Trophoblast cell (in vitro differentiated cells and primary cell): Measurements from ENCODE around the gene AGTPBP1.

Experiments used
- DNase-seq, 2 donors: peaks; one replicate each; pipeline ENCODE4 v3.0.0-alpha.2; 2016
- H2AFZ ChIP-seq: 2 replicates; pipeline ENCODE4 v1.6.1; 2013; ENCODE audit warnings: low read length, moderate library complexity, mild to moderate bottlenecking; ENCODE audit not compliant: insufficient read depth, poor library complexity
- H2AK5ac ChIP-seq: 2 replicates; pipeline ENCODE4 v1.6.1; 2013; ENCODE audit warnings: mild to moderate bottlenecking, low read length
- H2BK120ac ChIP-seq: 2 replicates; pipeline ENCODE4 v1.6.1; 2013; ENCODE audit warnings: low read length, mild to moderate bottlenecking, moderate library complexity; ENCODE audit not compliant: insufficient read depth, poor library complexity
- H2BK12ac ChIP-seq: 2 replicates; pipeline ENCODE4 v1.6.1; 2013; ENCODE audit warnings: mild to moderate bottlenecking, low read length, moderate library complexity
- H2BK5ac ChIP-seq: 2 replicates; pipeline ENCODE4 v1.6.1; 2013; ENCODE audit warnings: low read length, low read depth, moderate library complexity, mild to moderate bottlenecking; ENCODE audit not compliant: poor library complexity
- H3K14ac ChIP-seq: 2 replicates; pipeline ENCODE4 v1.6.1; 2013; ENCODE audit warnings: mild to moderate bottlenecking, low read length
- H3K18ac ChIP-seq: 2 replicates; pipeline ENCODE4 v1.6.1; 2013; ENCODE audit warnings: mild to moderate bottlenecking, low read length
- H3K23ac ChIP-seq: 2 replicates; pipeline ENCODE4 v1.6.1; 2013; ENCODE audit warnings: low read length
- H3K27ac ChIP-seq: 2 replicates; pipeline ENCODE4 v1.5.1; 2013; ENCODE audit warnings: low read depth, mild to moderate bottlenecking, inconsistent platforms, low read length, moderate library complexity
- H3K27me3 ChIP-seq: 2 replicates; pipeline ENCODE4 v1.6.1; 2013; ENCODE audit warnings: inconsistent platforms, mild to moderate bottlenecking, low read length, moderate library complexity; ENCODE audit not compliant: insufficient read depth
- H3K36me3 ChIP-seq, 2 experiments: 1 replicate in 1 of 2; 2 replicates in 1 of 2; pipeline ENCODE4 v1.6.1; 2013; ENCODE audit warnings: low read length in 2 of 2, mild to moderate bottlenecking in 2 of 2, moderate library complexity in 1 of 2; ENCODE audit not compliant: insufficient read depth in 2 of 2, control insufficient read depth in 1 of 2
- H3K4ac ChIP-seq: 2 replicates; pipeline ENCODE4 v1.6.1; 2013; ENCODE audit warnings: low read depth, mild to moderate bottlenecking, low read length, moderate library complexity
- H3K4me1 ChIP-seq, 2 experiments: 1 replicate in 1 of 2; 2 replicates in 1 of 2; pipeline ENCODE4 v1.6.1; 2013; ENCODE audit warnings: low read length in 2 of 2, mild to moderate bottlenecking in 2 of 2, moderate library complexity in 1 of 2; ENCODE audit not compliant: insufficient read depth in 2 of 2, control insufficient read depth in 1 of 2
- H3K4me2 ChIP-seq: 2 replicates; pipeline ENCODE4 v1.6.1; 2013; ENCODE audit warnings: inconsistent platforms, mild to moderate bottlenecking, low read length, moderate library complexity
- H3K4me3 ChIP-seq: 2 replicates; pipeline ENCODE4 v1.5.1; 2013; ENCODE audit warnings: mild to moderate bottlenecking, low read depth, low read length, inconsistent platforms
- H3K79me1 ChIP-seq: one replicate; pipeline ENCODE4 v1.6.1; 2013; ENCODE audit warnings: low read length
- H3K79me2 ChIP-seq: 2 replicates; pipeline ENCODE4 v1.6.1; 2013; ENCODE audit warnings: low read length, mild to moderate bottlenecking; ENCODE audit not compliant: control insufficient read depth, insufficient read depth, poor library complexity
- H3K9ac ChIP-seq: 2 replicates; pipeline ENCODE4 v1.6.1; 2013; ENCODE audit warnings: mild to moderate bottlenecking, low read length
- H3K9me3 ChIP-seq: 2 replicates; pipeline ENCODE4 v1.6.1; 2013; ENCODE audit warnings: low read depth, mild to moderate bottlenecking, control low read depth, inconsistent platforms, low read length; ENCODE audit not compliant: insufficient read depth
- H4K12ac ChIP-seq: 2 replicates; pipeline ENCODE4 v1.6.1; 2013; ENCODE audit warnings: low read depth, mild to moderate bottlenecking, low read length, moderate library complexity
- H4K8ac ChIP-seq: 2 replicates; pipeline ENCODE4 v1.6.1; 2013; ENCODE audit warnings: low read depth, mild to moderate bottlenecking, low read length, moderate library complexity
- H4K91ac ChIP-seq: one replicate; pipeline ENCODE4 v1.6.1; 2013; ENCODE audit warnings: low read depth, mild to moderate bottlenecking, low read length, moderate library complexity
- WGBS: extraction: QIAGEN DNeasy Blood & Tissue Kit; methylation state at CpG from one replicate; pipeline ENCODE4 v1.1.7; 2013; ENCODE audit warnings: missing lambda C conversion rate; ENCODE audit not compliant: insufficient read length, insufficient coverage; ENCODE audit errors: extremely low coverage; 5-methylcytosine and 5-hydroxymethylcytosine counted together

AGTPBP1 gene

GRCh38 chr9:85594316-85594715, 147.4 kb downstream of the AGTPBP1 start:
- no peak overlapping the region for H3K4ac ChIP-seq

GRCh38 chr9:85586684-85587083, 155.1 kb downstream of the AGTPBP1 start:
- no peak overlapping the region for H4K91ac ChIP-seq
- no peak for DNase-seq
- H3K4ac ChIP-seq: no peak overlapping the region
- H3K9ac ChIP-seq: no peak overlapping the region
- no peak overlapping the region for H2AFZ ChIP-seq
- no peaks in the 10 kb centered on the region for H3K4me1 ChIP-seq
- H4K8ac ChIP-seq: no peak overlapping the region
- H3K36me3 ChIP-seq: no peaks in the 10 kb centered on the region
- H3K4me3 ChIP-seq: no peak overlapping the region
- no peaks in the 10 kb centered on the region for H3K27me3 ChIP-seq
- no peak overlapping the region for H3K14ac ChIP-seq
- no peaks in the 10 kb centered on the region for H3K79me1 ChIP-seq
- H2BK120ac ChIP-seq: no peak overlapping the region
- H4K12ac ChIP-seq: no peak overlapping the region
- H2BK5ac ChIP-seq: no peak overlapping the region
- no peak overlapping the region for H3K23ac ChIP-seq
- H3K79me2 ChIP-seq: no peaks in the 10 kb centered on the region
- no peak overlapping the region for H2BK12ac ChIP-seq
- no CpG with 5 or more reads among the region's 3 CpGs for WGBS
- no peak overlapping the region for H2AK5ac ChIP-seq
- H3K9me3 ChIP-seq: no peaks in the 10 kb centered on the region
- H3K27ac ChIP-seq: no peak overlapping the region
- H3K18ac ChIP-seq: no peak overlapping the region
- no peak overlapping the region for H3K4me2 ChIP-seq

More at GRCh38 chr9:85594316-85594715, 147.4 kb downstream of the AGTPBP1 start:
- Histone ChIP-seq H3K9ac (no peak overlapping the region), H2AK5ac (no peak overlapping the region), H3K27me3 (no peaks in the 10 kb centered on the region), H4K91ac (no peak overlapping the region), H2BK5ac (no peak overlapping the region), H3K18ac (no peak overlapping the region), H4K8ac (no peak overlapping the region), H3K79me2 (no peaks in the 10 kb centered on the region), H3K23ac (no peak overlapping the region), H4K12ac (no peak overlapping the region), H3K4me1 (no peaks in the 10 kb centered on the region), H2AFZ (no peak overlapping the region), H3K79me1 (no peaks in the 10 kb centered on the region), H3K4me3 (no peak overlapping the region), H2BK120ac (no peak overlapping the region), H3K27ac (no peak overlapping the region), H2BK12ac (no peak overlapping the region), H3K36me3 (no peaks in the 10 kb centered on the region), H3K9me3 (no peaks in the 10 kb centered on the region), H3K4me2 (no peak overlapping the region), H3K14ac (no peak overlapping the region)
- no peak for DNase-seq
- no CpG with 5 or more reads among the region's 3 CpGs for WGBS

GRCh38 chr9:85577353-85577952, 164.3 kb downstream of the AGTPBP1 start:
- Histone ChIP-seq H4K8ac (no peak overlapping the region), H4K12ac (no peak overlapping the region), H3K27me3 (no peaks in the 10 kb centered on the region), H3K4me1 (no peaks in the 10 kb centered on the region), H2BK12ac (no peak overlapping the region), H2AFZ (no peak overlapping the region), H3K18ac (no peak overlapping the region), H3K4me3 (no peak overlapping the region), H3K4ac (no peak overlapping the region), H3K27ac (no peak overlapping the region), H4K91ac (no peak overlapping the region), H3K9ac (no peak overlapping the region), H2BK120ac (no peak overlapping the region), H3K36me3 (no peaks in the 10 kb centered on the region), H3K79me1 (no peaks in the 10 kb centered on the region), H2BK5ac (no peak overlapping the region), H3K14ac (no peak overlapping the region), H3K9me3 (no peaks in the 10 kb centered on the region), H2AK5ac (no peak overlapping the region), H3K79me2 (no peaks in the 10 kb centered on the region), H3K4me2 (no peak overlapping the region), H3K23ac (no peak overlapping the region)
- WGBS: no CpG with 5 or more reads among the region's 1 CpG
- DNase-seq: no peak

GRCh38 chr9:85575868-85576267, 165.9 kb downstream of the AGTPBP1 start:
- Histone ChIP-seq H3K9ac (no peak overlapping the region), H4K91ac (no peak overlapping the region), H4K12ac (no peak overlapping the region), H3K14ac (no peak overlapping the region), H2BK12ac (no peak overlapping the region), H3K79me1 (no peaks in the 10 kb centered on the region), H3K9me3 (no peaks in the 10 kb centered on the region), H3K23ac (no peak overlapping the region), H3K4me1 (no peaks in the 10 kb centered on the region), H4K8ac (no peak overlapping the region), H3K36me3 (no peaks in the 10 kb centered on the region), H3K27ac (no peak overlapping the region), H2AK5ac (no peak overlapping the region), H2AFZ (no peak overlapping the region), H3K27me3 (no peaks in the 10 kb centered on the region), H3K4me3 (no peak overlapping the region), H3K79me2 (no peaks in the 10 kb centered on the region), H3K4me2 (no peak overlapping the region), H2BK5ac (no peak overlapping the region), H2BK120ac (no peak overlapping the region), H3K4ac (no peak overlapping the region), H3K18ac (no peak overlapping the region)
- no peak for DNase-seq
